HEK293 (cell line): ENCODE results near the gene TSHZ2.

Experiments used
- IKZF3 ChIP-seq: fragments of 450-650 bp; IDR thresholded peaks from 2 replicates; pipeline ENCODE4 v1.5.0; 2018; ENCODE audit warnings: missing biosample characterization, mild to moderate bottlenecking, missing genetic modification characterization, moderate library complexity
- TCF7L2 ChIP-seq: IDR thresholded peaks from 2 replicates; pipeline ENCODE4 v1.6.1; 2011; ENCODE audit warnings: low read depth, mild to moderate bottlenecking, inconsistent platforms, low read length, moderate library complexity, borderline replicate concordance
- TF ChIP-seq, protein P1 (sequence below): fragments of 450-650 bp; formaldehyde crosslinking; IDR thresholded peaks from 2 replicates; pipeline ENCODE4 v1.5.1; 2016; ENCODE audit warnings: missing biosample characterization, missing genetic modification characterization
- TF ChIP-seq, protein P2 (sequence below): fragments of 450-650 bp; formaldehyde crosslinking; IDR thresholded peaks from 2 replicates; pipeline ENCODE4 v1.5.1; 2016; ENCODE audit warnings: missing biosample characterization, missing genetic modification characterization
- TF ChIP-seq, protein P3 (sequence below): fragments of 450-650 bp; formaldehyde crosslinking; IDR thresholded peaks from 2 replicates; pipeline ENCODE4 v1.5.1; 2016; ENCODE audit warnings: missing biosample characterization, missing genetic modification characterization
- TF ChIP-seq, protein P4 (sequence below): fragments of 450-650 bp; formaldehyde crosslinking; IDR thresholded peaks from 2 replicates; pipeline ENCODE4 v1.5.1; 2016; ENCODE audit warnings: missing biosample characterization, missing genetic modification characterization, low read depth

DNA sequence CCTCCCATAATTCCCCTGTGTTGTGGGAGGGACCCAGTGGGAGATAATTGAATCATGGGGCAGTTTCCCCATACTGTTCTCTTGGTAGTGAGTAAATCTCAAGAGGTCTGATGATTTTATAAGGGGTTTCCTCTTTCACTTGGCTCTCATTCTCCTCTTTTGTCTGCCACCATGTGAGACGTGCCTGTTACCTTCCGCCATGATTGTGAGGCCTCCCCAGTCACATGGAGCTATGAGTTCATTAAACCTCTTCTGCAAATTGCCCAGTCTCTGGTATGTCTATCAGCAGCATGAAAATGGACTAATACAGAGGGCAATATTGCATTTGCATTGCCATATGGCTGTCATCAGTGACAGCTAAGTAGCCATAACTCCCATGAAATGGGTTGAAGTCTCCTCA, 558.3 kb downstream of the TSHZ2 start:
- TF ChIP-seq, protein P1, sequence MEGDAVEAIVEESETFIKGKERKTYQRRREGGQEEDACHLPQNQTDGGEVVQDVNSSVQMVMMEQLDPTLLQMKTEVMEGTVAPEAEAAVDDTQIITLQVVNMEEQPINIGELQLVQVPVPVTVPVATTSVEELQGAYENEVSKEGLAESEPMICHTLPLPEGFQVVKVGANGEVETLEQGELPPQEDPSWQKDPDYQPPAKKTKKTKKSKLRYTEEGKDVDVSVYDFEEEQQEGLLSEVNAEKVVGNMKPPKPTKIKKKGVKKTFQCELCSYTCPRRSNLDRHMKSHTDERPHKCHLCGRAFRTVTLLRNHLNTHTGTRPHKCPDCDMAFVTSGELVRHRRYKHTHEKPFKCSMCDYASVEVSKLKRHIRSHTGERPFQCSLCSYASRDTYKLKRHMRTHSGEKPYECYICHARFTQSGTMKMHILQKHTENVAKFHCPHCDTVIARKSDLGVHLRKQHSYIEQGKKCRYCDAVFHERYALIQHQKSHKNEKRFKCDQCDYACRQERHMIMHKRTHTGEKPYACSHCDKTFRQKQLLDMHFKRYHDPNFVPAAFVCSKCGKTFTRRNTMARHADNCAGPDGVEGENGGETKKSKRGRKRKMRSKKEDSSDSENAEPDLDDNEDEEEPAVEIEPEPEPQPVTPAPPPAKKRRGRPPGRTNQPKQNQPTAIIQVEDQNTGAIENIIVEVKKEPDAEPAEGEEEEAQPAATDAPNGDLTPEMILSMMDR (tag by site-specific recombination): no peak
- TF ChIP-seq, protein P2, sequence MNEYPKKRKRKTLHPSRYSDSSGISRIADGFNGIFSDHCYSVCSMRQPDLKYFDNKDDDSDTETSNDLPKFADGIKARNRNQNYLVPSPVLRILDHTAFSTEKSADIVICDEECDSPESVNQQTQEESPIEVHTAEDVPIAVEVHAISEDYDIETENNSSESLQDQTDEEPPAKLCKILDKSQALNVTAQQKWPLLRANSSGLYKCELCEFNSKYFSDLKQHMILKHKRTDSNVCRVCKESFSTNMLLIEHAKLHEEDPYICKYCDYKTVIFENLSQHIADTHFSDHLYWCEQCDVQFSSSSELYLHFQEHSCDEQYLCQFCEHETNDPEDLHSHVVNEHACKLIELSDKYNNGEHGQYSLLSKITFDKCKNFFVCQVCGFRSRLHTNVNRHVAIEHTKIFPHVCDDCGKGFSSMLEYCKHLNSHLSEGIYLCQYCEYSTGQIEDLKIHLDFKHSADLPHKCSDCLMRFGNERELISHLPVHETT (tag by site-specific recombination): no peak
- TF ChIP-seq, protein P3, sequence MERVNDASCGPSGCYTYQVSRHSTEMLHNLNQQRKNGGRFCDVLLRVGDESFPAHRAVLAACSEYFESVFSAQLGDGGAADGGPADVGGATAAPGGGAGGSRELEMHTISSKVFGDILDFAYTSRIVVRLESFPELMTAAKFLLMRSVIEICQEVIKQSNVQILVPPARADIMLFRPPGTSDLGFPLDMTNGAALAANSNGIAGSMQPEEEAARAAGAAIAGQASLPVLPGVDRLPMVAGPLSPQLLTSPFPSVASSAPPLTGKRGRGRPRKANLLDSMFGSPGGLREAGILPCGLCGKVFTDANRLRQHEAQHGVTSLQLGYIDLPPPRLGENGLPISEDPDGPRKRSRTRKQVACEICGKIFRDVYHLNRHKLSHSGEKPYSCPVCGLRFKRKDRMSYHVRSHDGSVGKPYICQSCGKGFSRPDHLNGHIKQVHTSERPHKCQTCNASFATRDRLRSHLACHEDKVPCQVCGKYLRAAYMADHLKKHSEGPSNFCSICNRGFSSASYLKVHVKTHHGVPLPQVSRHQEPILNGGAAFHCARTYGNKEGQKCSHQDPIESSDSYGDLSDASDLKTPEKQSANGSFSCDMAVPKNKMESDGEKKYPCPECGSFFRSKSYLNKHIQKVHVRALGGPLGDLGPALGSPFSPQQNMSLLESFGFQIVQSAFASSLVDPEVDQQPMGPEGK: no peak
- TF ChIP-seq TCF7L2: no peak
- TF ChIP-seq IKZF3 (tag by site-specific recombination): no peak
- TF ChIP-seq, protein P4, sequence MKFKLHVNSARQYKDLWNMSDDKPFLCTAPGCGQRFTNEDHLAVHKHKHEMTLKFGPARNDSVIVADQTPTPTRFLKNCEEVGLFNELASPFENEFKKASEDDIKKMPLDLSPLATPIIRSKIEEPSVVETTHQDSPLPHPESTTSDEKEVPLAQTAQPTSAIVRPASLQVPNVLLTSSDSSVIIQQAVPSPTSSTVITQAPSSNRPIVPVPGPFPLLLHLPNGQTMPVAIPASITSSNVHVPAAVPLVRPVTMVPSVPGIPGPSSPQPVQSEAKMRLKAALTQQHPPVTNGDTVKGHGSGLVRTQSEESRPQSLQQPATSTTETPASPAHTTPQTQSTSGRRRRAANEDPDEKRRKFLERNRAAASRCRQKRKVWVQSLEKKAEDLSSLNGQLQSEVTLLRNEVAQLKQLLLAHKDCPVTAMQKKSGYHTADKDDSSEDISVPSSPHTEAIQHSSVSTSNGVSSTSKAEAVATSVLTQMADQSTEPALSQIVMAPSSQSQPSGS: no peak
